NCI-H748 treated with DMSO at 0.1 percent for 48 hours (cell line): ENCODE results near the gene TMC3.
"Not testable (repeated sequence)": the region's sequence is repeated elsewhere in the genome, so short reads cannot be mapped to it uniquely, and the experiment has no call there.

Experiments
- DNase-seq: peaks from one replicate; lab custom pipeline; 2025; lab: John Stamatoyannopoulos, UW

TMC3 gene

DNA sequence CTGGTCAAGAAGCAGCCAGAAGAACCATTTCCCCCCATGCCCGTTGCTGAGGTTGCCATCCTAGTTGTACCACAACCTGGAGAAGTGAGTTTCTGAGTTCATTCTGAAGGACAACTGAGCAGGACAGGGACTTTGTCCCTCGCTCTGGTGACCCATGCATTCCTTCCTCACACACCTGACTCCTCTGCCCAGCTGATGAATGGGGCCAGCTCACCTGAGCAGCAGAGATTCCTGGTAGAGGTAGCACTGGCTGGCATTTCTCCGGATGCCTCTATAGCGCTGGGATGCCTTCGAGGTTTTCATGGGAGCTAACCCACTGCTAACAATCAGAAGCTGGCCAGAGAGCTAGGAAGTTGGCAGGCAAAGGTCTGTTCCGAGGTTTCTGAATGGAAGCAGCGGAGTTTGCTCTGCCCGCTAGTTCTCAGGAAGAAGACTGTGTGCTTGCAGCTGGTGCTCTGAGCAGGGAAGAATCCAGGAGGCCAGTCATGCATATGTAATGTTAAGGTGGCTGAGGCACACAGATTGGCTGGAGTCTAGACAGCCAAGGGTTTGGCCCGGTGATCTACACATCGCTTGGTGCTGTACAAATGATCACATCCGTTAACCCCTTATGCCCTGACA is at the start of gene TMC3:
Gene TMC3, minus strand, starts transcription at position 439 of the 621 bp plus-strand sequence. Its CDS starts 136 bp downstream, at position 303.
- DNase-seq: no peak

DNA sequence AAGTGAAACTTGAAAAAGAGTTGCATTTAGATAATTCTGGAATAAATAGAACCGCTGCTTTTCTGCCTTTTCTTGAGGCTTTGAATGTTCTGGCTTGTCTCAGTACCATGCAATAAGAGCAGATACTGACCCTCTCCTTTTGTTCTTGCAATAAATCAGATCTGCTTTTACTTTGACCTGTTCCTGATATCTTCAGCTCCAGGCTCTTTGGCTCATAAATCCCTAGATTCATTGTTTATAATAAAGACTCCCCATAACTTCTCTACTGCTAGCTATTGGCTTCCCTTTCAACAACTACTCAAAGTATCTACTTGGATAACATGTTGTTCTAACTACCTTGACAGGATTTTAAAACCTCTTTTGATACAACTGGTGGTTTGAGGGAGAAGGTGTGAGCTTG is 47.4 kb upstream of the TMC3 start:
- no peak for DNase-seq

GRCh38 chr15:81419332-81419943 is 45.4 kb upstream of the TMC3 start:
- no peak for DNase-seq

GRCh38 chr15:81418891-81419290 is 44.9 kb upstream of the TMC3 start:
- no peak for DNase-seq

DNA sequence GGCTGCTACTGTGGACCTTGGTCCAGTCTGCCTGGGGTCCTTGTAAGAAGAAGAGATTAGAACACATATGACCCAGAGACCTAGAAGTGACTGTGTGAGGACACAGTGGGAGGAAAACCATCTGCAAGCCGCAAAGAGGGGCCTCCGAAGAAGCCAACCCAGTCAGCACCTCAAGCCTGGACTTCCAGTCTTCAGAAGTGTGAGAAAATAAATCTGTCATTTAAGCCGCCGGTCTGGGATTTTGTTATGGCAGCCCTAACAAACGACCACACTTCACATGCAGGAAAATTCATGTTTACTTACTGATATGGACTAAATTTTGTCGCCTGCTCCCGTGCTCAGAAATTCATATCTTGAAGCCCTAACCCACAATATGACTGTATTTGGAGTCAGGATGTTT is 44.4 kb upstream of the TMC3 start:
- DNase-seq: no peak

DNA sequence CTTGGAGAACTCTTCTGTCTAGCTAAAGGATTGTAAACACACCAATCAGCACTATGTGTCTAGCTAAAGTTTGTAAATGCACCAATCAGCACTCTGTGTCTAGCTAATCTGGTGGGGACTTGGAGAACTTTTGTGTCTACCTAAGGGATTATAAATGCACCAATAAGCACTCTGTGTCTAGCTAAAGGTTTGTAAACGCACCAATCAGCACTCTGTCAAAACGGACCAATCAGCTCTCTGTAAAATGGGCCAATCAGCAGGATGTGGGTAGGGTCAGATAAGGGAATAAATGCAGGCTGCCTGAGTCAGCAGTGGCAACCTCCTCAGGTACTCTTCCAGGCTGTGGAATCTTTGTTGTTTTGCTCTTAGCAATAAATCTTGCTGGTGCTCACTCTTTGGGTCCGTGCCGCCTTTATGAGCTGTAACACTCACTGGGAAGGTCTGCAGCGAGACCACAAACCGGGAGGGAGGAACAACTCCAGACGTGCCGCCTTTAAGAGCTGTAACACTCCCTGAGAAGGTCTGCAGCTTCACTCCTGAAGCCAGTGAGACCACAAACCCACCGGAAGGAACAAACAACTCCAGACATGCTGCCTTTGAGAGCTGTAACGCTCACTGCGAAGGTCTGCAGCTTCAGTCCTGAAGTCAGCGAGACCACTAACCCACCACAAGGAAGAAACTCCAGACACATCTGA is 40.4 kb upstream of the TMC3 start:
- DNase-seq: not testable (repeated sequence)

DNA sequence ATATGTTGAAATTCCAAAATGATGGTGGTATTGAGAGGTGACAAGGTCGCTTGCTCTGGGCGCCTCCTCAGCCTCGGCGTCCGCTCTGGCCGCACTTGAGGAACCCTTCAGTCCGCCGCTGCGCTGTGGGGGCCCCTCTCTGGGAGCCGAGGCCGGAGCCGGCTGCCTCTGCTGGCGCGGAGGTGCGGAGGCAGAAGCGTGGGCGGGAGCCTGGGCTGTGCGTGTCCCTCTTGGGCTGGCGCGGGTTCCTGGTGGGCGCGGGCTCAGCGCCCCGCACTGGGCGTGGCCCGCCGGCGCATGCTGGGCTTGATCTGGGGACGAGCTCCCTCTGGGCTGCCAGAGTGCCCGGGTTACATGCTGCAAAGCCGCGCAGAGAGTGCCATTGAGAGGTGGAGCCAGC is 39.8 kb upstream of the TMC3 start:
- DNase-seq: no peak

- no peak for DNase-seq
These were observed 38.1 kb upstream of the TMC3 start for GRCh38 chr15:81411969-81412633.

- DNase-seq: no peak
These were observed 37.0 kb upstream of the TMC3 start for GRCh38 chr15:81411051-81411450.

DNA sequence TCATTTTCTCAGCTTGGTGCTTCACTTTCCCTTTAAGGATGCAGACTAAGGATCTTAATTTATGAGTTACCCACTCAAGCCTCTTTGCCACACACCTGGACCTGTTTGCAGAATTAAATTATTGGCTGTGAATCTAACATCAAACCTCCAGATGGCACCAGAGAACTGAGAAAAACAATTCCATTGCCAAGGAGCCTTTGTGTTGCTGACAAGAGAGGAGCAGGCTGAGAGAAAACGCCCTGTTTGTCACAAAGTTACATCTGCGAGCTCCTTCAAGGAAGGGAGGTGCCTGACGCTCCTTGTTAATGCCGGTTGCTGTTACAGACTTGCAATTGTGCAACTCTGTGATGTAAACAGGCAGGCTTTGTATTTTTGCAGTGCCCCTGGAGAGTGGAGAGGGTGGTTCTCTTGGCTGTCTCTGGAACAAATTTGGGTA is 36.3 kb upstream of the TMC3 start:
- DNase-seq: peak; percentile 34

DNA sequence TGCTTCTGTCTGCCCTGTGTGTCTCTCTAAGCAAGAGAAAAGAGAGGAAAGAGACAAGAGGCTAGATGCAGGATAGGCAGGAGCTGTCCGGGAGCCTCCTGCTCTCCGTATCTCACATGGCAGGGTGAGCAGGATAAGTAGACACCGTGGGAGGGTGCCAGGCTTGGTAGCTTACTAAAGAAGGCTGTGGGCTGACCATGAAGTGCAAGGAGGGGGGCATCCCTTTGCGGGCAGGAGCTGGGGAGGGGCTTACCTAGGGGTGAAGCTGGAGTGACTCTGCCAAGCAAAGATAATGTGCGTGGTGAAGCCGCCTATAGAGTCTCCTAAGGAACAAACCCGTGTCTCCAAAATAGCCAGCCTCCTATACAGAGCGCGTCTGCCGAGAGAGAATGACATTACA is 33.7 kb upstream of the TMC3 start:
- no peak for DNase-seq

DNA sequence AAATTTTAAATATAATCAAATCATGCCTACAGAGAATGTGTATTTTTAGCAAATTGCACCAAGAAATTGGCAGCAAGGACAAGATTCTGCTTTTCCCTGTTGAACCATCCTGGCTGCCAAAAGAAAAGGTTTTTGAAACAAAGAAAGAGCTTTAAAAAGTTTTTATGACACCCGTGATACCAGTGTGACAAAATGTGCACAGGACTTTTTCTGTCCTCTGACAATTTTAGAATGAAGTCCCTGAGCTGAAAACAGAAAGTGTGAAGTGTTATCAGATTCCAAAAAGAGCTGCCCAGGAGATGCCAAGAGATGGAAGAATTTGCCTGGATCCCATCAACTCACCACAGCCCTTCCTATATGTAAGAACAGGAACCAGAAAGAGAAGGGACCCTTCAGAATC is 33.2 kb upstream of the TMC3 start:
- no peak for DNase-seq

GRCh38 chr15:81400640-81401236 is 26.7 kb upstream of the TMC3 start:
- DNase-seq: peak; percentile 25

DNA sequence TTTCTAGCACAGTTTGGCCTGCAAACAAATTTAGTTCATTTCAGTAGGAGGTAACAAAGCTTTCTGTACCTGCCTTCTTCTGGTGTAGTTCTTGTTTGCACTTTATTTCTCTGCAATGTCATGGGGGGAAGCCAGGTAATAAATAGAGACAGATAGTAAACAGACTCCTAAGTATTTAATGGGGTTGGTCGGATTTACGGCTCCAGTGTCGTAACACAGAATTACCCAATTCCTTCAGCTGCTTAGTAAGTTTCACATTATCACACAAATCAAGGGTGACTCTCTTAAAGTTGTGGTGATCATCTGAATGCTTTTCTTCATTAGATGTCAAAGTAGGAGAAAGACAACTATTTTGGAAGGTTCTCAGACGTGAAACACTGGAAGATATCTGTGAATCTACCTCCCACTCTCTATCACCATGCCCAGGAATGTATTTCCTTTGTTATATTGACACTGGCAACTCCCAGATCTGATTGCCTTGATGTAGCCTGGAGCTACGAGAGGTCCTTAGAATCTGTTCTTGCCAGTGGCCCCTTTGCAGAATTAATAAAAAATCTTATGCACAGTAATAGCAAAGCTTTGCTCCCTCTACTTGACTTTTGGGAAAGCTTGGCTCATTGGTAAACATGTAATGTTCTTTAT is 25.0 kb upstream of the TMC3 start:
- DNase-seq: no peak

- DNase-seq: no peak
These were observed 24.4 kb upstream of the TMC3 start for GRCh38 chr15:81398456-81398855.

GRCh38 chr15:81394603-81395002 is 20.6 kb upstream of the TMC3 start:
- DNase-seq: no peak

- DNase-seq: no peak
These were observed 17.6 kb upstream of the TMC3 start for GRCh38 chr15:81391657-81392056.

GRCh38 chr15:81388436-81388770 is 14.4 kb upstream of the TMC3 start:
- DNase-seq: no peak

GRCh38 chr15:81387621-81388435 is 13.8 kb upstream of the TMC3 start:
- DNase-seq: no peak

DNA sequence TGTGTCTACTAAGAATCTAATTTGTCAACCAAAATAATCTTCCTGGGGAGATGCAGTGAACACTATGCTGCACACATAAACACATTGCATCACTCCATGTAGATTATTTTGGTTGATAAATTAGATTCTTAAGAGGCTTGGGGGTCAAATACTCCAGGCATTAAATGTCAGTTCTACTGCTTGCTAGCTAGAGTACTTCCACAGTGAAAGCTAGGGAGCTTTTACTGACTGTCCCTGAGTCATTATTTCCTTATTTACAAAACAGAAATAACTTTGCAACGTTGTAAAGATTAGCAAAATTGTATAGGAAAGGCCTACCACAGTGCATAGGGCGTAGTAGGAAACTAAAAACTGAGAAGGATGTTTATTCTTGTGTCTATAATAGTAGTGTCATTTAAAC is 12.9 kb upstream of the TMC3 start:
- no peak for DNase-seq

GRCh38 chr15:81385721-81386076 is 11.7 kb upstream of the TMC3 start:
- no peak for DNase-seq
